CD4-positive, alpha-beta T cell treated with Interleukin-15 for 1 hour (primary cell): ENCODE results near the gene TACR1.
"Not testable (repeated sequence)": the region's sequence is repeated elsewhere in the genome, so short reads cannot be mapped to it uniquely, and the experiment has no call there.

Experiments
- DNase-seq: peaks from one replicate; pipeline ENCODE4 v3.0.0-alpha.2; 2020

TACR1 gene

DNA sequence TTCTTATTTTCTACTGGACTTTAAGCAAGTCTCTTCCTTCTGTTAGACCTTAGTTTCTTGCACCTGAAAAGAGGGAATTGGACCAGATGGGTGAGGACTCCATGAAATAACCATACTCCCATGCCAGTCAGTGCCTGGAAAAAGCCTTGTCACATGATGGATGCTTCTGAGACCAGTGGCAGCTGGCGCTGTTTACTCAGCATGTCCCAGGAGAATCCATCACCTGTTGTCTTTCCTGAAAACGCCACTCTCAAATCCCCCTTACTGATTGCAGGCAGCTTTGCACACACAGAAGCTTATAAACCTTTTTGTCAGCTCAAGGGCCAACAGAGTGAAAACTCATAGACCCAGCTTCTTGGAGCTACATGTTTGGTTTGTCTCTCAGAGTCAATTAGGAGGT, 123.2 kb downstream of the TACR1 start:
- no peak for DNase-seq

DNA sequence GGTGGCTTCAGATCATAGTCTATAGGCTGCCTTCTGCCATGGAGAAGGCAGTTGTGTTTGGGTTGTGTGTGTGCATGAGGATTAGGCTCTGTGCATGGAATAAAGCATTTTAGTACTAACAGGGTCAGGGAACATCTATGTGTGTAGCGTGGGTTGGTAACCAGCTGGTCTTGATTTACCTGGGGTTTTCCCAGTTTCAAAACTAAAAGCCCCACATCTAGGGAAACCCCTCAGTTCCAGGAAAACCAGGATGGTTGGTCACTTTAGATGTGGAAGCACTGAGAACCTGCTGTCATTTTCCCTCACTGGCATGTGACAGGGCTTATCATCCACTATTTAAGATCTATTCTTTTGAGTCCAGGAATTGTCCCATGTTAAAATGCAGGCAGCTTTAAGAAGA, 124.6 kb downstream of the TACR1 start:
- DNase-seq = no peak

DNA sequence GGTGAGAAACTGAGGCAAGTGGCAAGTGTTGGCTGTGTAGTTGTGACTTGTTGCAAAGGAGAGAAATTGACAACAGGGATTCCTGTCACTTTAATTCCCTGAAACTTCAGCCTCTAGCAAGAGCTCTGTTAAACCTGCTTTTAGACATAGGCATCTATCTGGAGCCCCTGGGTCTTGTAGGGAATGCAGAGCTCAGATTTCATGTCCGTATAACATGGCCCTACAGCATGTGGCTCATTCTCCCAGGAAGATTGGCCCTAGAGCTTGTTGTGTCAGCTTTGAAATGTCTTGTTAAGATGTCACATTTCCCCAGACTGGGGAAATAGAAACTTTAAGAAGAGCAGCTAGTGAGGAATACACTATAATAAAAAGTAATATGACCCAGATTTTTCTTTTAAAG, 125.1 kb downstream of the TACR1 start:
- DNase-seq = no peak

DNA sequence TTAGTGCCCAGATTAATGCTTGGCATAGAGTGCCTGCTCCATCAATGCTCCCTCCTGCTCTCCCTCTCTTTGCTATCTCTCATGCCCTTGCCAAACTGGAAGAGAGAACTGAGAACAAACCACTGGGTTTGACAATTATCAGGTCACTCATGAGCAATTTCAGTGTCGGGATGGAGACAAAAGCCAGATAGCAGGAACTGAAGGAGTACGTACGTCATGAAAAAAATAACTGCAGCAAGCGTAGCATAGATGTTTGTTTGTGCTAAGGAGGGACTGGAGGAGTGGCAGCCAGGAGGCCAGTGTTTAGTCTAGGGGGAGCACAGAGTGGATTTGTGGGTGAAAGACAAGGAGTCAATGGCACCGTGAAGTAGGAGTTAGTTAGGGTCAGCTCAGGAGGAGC, 127.6 kb downstream of the TACR1 start:
- DNase-seq = no peak

DNA sequence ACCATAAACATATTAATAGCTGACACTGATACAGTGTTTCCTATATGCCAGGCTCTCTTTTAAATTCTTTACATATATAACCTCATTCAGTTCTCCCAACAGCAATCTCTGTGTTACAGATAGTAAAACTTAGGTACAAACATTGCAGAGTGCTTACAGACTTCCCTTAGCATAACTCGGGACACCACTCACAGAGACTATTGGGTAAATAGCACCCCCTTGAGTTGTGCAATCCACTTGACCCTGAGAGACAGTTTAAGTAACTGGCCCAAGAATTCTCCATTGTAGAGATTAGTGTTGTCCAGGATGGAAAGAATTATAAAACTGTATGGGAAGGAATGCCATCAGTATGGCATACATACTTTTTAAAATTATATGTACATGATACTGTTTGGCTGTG, 130.8 kb downstream of the TACR1 start:
- no peak for DNase-seq

DNA sequence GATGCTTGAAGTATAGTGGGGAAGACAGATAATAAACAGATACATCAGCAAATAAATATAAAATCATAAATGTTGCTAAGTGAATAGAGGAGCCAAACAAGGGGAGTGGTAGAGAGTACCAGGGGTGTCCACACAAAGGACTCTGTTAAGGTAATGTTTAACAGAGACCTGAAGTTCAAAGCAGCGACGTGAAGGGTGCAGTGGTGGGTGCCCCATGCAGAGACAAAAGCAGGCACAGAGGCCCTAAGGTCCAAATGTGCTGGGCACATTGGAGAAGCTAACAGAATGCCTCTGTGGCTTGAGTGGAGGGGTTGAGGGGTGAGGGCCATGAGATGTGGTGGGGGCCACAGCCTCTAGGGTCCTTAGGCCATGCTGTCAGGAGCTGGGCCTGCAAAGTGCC, 131.8 kb downstream of the TACR1 start:
- no peak for DNase-seq

DNA sequence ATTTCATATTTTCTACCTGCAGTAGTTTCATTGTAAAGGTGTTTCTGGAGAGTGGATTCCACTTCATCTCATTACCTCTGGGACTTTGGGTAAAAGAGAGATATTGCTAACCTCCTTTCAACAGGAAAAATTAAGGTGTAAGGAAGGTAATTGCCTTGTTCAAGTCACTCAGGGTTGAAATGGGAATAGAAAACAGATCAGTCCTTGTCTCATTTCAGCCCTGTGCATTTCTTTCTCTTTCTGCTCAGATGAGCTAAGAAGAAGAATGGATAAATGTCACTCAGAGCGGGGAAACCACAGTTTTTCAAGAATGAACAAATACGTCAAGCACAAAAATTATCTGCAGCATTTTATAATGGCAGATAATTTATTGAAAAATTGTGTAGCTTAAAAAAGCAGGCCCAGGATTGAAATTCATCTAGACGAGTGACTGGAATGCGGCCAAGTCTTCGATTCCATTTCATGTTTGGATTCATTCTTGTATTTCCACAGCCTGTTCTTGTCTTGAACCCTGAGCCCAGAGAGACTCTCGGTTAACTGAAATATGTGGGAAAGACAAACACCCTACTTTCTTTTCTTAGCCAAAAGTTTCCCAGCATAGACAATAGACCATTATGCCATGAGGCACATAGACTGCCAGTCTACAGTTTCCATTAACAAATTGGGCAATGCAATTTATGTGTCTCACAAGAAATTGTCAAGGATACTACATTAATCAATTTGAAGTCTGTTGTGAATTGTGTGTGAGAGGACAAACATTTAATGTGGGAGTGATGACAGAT, 133.0 kb downstream of the TACR1 start:
- DNase-seq = no peak

DNA sequence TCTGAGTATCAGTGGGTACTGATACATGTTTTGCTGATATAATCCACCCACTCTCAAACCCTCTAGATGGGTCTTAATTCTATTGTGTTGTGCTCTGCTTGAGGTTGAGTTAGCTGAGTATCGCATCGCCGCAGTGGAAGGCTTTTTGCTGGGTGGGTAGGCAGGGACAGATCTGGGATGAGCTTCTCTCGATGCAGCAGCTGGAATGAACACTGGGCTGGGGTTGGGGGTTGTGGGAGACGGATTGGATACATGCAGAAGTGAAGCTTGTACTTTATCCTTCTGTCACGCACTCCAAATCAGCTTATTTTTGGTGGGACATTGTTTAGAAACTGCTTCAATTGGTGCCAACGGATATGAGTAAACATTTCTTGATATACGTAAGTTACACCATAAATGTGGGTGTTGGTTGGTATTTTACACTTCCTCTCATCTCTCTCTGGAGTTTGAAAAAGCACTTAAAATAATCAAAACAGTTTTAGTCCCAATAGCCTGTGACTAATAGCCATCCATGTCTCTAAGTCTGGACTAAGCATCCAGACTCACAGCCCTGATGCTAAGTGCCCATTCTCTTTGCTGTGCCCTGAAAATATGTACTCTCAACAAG, 133.8 kb downstream of the TACR1 start:
- DNase-seq = no peak

DNA sequence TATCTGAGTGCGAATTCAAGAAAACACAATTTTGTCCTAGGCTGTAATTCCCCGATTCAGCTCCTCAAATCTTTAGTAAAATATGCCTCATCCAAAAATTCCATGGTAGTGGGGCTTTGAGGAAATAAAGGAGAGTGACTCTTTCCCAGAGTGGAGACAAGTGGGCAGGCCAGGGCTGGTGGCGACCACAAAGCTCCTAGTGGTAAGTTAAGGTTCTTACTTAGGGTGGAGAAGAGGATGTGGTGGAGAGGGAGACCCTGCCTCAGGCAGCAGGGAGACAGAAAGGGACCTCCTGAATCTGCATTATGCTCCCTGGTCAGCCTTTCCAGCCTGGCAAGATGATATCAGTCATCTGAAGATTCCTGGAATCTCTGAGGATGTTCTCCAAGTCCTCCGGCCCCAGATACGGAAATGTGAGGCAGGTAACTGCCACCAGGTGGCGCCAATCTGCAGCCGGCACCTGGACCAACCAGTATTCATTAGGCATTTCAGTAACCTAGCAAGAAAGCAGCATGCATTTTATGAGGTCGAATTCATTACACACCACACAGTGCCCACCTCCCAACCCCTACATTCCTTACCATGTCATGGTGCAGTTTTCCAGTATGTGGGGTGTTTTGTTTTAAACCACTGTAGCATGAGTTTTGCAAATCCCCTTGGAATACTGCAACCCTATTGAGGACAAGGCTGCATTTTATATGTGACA, 134.5 kb downstream of the TACR1 start:
- DNase-seq = peak; percentile 31

DNA sequence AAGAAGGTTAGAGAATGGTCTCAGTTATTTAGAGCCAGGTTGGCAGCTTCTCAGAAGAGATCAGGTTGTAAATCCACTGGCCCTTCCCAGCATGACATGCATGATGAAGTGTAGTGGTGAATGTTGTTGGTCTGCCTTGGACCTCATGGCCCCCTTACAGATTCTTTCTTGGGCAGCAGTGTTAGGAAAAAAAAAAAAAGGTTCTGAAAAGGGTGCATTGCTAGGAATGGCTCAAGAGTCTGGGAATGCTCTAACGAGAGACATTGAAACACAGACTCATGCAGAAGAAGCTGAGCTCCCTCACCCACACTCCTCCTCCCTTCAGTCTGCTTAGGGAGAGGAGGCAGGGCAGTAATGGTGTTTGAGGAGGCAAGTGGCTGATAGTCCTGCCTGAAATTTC, 135.4 kb downstream of the TACR1 start:
- DNase-seq = no peak

DNA sequence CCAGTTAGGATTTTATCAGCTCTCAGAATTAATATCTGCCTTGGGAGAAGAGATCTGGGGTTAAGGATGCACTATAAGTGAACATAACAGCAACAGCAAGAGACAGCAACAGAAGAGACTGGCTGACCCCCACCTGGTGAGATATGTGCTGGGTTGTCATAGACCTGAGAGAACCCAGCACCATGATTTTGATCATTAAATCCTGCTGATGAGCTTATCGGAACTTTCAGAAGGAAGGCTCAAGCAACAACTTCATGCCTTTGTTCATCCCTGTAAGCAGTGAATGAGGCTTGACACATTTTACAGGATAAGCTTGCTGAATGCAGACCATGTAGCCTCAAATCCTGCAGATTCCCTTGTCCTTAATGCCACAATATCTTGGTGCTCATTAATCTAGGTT, 140.9 kb downstream of the TACR1 start:
- no peak for DNase-seq

DNA sequence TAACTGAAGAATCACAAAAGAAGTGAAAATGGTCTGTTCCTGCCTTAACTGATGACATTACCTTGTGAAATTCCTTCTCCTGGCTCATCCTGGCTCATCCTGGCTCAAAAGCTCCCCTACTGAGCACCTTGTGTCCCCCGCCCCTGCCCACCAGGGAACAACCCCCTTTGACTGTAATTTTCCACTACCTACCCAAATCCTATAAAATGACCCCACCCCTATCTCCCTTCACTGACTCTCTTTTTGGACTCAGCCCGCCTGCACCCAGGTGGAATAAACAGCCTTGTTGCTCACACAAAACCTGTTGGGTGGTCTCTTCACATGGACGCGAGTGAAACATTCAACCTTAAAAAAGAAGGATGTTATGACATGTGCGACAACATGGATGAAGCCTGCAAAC, 142.2 kb downstream of the TACR1 start:
- not testable (repeated sequence) for DNase-seq

DNA sequence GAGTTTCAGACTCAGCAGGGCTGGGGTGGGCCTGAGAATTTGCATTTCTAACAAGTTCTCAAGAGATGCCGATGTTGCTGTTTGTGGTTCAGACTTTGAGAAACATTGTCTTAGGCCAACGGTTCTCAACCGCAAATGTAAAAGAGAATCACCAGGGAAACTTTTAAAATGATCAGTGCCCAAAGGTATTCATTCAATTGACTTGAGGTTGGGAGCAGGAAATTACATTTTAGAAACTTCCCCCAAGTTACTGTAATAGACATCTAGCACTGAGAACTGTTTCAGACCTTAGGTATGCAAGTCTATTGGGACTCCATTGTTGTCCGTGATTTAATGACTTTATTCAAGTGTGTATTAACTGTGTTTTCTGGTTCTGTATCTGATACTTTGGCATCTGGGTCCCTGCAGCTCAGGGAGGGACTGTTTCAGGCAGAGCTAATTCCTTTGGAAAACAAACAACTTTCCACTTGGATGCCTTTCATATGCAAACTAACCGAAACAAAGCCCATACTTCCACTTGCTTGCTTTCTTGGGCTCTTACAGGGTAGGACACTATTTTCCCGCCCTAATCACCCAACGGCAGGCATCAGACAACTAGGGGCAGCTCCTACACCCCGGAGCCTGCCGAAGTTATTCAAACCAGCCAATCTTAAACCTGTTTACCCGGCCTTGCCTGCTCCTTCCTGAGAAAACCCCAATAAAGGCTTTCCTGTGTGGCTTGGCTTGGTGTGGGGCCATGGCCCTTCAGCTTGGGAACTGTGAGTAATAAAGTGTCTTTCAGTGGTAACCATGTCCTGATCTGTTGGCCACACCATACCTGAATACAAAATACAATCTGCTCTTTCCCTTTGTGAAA, 143.3 kb downstream of the TACR1 start:
- DNase-seq = no peak

DNA sequence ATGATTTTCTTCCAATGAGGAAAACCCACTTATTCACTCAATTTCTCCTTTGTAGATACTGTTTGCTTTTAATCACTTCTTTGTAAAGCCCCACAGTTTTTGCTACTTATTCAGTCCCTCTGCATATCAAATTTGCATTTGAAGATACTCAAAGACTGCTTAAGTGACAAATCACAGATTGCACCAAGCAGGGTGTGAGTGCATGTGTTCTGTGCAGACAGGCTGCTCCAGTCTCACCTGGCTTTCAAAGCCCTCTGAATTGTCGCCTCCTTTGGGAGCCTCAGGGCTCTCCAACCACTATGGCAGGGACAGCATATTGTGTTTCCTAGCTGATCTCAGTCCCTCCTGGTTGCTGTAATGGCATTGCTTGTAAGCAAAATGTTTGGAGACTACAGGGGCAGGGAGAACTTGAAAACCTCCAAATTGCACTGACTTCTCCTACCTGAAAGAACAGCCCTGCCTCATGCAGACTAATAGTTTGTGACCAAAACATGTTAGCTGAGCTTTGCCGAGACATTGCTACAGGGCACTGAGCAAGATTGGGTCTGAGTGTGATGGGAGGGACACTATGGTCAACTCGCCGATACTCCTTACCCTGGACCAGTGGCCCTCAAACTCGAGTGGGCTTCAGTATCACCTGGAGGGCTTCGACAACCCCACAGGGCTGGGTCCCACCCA, 144.0 kb downstream of the TACR1 start:
- DNase-seq = no peak

DNA sequence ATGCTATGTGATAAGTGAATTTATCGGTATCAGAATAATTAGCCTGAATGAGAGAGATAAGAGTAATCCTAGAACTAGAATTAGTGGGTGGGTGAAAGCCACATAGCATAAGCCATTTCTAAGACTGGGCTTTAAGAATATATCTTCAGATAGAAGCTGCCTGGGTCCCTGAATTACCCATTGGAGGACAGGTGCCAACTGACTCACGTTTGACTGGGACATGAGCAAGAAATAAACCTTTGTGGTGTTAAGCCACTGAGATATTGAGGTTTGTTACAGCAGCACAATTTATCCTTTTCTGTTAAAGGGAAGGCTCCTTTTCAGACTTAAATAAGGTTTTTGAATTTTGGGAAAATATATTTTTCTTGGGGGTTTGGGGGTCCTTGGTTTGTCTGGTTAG, 145.0 kb downstream of the TACR1 start:
- DNase-seq = no peak

DNA sequence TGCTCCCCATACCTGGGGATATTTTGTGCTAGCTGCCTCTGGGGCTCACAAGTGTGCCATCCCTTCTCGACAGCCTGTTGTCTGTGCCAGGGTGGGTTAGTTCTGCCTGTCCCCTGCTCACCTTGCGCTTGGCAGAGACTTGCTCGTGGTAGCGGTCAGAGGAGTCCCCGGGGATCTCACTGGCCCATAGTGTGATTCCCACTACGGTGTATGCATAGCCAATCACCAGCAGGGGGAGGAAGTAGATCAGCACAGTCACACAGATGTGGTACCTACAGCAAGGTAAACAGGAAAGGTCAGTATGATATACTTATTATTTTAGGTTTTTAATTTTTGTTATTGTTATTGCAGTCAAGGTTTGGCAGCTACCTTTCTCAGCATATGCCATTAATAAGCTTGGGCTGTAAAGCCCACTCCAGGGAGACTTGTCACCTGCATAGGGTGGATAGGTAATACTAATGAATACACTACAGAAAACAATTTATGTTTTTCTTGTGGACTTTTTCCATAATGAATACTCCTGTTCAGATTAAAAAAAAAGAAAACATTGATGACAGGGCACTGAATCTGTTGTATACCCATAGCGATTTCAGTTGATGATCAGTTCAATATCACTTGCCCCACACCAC, 145.7 kb downstream of the TACR1 start:
- DNase-seq = no peak

DNA sequence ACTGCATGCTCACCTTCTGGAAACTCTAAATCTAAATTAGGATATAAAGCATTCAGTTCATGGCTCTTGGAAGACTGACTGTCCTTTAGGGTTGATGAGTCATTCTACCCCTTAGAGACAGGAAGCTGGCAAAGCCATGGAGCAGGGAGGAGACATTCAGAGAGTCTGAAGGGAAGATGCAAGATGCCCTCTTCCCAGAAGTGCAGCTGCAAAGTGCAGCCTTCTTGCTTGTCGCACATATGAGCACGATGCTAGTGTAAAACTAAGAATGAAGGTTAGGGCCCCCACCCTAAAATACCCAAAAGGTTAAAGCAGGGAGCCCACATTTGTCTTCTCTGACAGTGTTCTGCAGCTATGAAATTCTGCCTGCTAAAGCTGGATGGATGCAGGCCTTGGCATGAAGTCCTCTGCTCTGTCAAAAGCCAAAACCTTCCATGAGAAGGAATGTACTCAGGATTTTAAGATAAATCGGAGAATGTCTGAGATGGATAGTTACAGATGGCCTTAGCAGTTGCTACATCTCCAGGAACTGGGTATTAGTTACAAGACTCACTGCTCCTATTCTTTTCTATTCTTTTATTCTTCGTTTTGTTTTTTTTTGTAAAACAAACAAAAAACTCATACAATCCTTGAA, 151.2 kb downstream of the TACR1 start:
- DNase-seq = no peak

DNA sequence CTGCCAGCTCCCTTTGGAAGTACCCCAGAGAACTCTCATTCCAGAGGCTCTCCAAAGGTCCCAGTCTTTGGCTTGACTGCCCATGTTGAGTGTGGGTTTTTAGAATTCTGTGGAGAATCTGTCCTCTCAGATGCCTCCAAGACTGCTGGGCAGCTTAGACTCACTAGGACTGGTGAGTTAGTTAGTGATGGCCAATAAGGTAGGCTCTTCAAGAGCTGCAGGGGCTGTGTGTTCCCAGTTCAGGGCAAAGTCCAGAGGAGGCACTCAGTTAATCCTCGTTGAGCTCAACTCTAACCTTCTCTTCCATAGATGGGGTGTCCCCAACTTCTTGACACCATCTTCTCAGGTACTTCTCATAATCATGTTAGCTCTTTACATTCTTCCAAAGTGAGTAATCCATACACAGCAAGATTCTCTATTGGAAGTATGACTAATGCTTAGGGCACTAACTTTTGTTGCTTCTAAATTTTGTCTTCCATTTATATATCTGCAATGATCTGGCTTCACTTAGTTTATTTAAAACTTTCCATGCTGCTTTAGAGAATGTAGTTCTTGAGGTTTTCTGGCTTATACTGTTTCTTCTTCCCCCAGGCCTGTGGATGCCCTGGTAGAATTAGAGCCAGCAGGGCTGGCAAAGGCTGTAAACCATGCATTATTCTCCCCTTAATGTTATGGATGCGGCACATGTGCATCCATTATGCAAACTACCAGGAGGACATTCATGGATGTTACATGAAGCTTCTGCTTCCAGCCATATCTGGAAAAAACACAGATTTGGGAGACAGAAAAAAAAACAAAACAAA, 151.9 kb downstream of the TACR1 start:
- DNase-seq = no peak

DNA sequence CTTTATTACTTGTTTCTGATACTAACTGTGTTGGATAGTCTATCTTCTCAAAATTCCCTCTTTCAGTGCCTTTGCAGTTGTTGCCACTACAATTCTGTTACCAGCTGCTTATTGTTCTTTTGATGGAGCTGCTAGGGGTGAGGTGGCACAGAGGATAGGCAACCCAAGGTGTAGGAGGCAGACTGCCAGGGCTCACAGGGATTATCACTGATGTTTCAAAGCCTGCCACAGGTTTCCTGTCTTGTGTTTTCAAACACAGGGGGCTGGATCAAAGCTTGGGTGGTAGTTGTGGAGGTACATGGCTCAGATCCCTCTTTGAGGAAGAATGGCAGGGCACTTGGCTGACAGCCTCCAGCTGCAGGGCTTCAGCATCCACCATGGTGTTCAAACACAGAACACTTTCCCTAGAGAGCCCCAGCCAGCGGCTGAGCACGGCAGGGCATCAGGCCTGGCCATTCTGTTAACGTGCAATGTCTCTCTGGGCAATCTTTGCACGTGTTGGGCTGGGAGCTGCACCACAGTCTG, 153.7 kb downstream of the TACR1 start:
- no peak for DNase-seq

DNA sequence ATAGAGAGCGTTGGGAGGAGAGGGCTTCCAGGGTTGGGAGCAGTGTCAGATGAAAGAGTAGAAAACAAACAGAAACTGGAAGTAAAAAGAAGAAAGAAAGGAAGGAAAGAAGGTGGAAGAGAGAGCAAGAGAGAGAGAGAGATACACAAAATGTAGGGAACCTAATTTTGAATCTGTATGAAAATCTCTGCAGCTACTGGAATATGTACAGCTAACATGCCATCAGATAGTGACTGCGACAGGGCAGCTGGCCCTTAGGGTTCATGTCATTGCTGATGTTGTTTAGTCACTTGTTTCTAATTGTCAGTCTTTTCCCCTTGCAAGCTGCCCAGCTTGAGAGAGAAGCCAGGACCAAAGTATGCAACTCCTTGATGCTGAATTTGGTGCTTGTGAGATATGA, 155.0 kb downstream of the TACR1 start:
- DNase-seq = no peak

DNA sequence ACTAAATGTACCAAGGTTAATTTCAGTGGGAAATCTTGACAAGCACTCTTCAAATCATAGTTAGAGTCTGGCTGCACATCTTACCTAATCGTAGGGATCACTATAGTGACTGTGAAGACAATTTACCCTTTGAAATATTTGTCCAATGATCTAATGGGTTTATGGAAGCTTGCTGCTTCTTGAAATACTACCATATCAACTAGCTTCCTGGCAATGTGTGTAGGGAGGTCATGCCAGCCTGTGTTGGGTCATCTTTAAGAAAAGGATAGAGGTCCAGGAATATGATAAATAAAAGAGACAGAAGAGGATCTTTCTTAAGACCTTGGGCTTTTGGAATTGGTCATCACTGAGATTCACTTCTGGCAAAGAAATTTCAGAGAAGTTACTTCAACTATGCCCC, 156.5 kb downstream of the TACR1 start:
- no peak for DNase-seq
